ENCODE data around the gene EPHA10. TPM values are rescaled to one million over a fixed set of nuclear protein-coding genes. Genes with fewer than 3 reads are reported as not detected.

The EPHA10 gene
- total and polyA plus RNA-seq, 5 donors from 2014 or later, result not detected

DNA sequence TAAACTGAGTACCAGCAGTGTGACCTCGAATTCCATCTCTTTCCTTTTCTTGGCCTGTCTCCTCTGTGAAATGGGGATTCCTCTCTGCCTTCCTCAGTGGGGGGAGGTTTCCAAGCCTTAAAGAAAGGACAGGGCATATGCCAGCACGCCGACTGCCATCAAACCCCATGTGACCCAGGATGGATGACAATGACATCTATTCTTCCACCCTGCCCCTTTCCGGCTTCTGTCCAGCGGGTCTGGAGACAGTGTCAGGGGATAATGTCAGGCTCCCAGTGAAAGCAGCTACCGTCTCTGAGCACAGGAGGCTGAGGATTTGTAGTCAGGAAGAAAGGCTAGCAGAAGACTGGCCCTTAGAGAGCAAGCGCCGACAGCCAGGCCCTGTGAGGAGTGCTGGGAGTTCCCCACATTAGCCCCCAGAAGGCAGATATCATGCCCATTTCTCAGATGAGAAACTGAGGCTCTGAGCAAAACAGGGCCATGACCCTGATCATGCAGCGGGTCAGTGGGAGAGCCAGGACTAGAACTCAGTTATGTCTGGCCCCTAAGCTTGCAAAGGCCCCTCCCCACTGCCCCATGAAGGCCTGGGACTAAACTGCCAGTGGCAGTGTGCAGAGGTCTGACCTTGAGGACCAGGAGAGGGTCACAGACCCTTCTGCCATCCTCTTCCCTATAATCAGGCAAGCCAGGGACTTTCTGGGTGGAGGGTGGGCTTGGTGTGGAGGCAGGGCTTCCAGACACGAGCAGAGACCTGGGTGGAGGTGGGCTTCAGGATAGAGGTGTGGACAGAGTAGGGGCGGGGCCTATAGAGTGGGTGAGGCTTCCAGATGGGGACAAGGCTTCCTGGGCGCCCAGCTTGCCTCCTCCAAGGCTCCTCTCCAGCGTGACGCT lies 42.5 kb downstream of the EPHA10 start:
- H3K27me3 ChIP-seq (ENCODE audit: control insufficient read depth, insufficient read depth, low read length), result no peaks in the 10 kb centered on the region
- no peak for DNase-seq
- H3K4me1 Mint-ChIP-seq, result no peaks in the 10 kb centered on the region
- ATAC-seq (ENCODE audit: low read depth in 2 of 2), result no peak
- no peaks in the 10 kb centered on the region for H3K9me3 Mint-ChIP-seq
- H3K4me1 ChIP-seq (ENCODE audit: control insufficient read depth, insufficient read depth, low read length, poor library complexity, severe bottlenecking), result no peaks in the 10 kb centered on the region
- H3K27ac ChIP-seq (ENCODE audit: insufficient read depth, low read length, poor library complexity, severe bottlenecking), result no peak overlapping the region
- no peak overlapping the region for H3K4me3 ChIP-seq (ENCODE audit: low read depth, low read length)
- no peaks in the 10 kb centered on the region for H3K36me3 ChIP-seq (ENCODE audit: control insufficient read depth, insufficient read depth, low read length)
- H3K27me3 Mint-ChIP-seq, result no peaks in the 10 kb centered on the region
- no peak overlapping the region for H3K27ac Mint-ChIP-seq
- no peaks in the 10 kb centered on the region for H3K36me3 Mint-ChIP-seq
- no peak overlapping the region for H3K4me3 Mint-ChIP-seq
- H3K9me3 ChIP-seq (ENCODE audit: control insufficient read depth in 2 of 2, low read length in 2 of 2), result no peaks in the 10 kb centered on the region

DNA sequence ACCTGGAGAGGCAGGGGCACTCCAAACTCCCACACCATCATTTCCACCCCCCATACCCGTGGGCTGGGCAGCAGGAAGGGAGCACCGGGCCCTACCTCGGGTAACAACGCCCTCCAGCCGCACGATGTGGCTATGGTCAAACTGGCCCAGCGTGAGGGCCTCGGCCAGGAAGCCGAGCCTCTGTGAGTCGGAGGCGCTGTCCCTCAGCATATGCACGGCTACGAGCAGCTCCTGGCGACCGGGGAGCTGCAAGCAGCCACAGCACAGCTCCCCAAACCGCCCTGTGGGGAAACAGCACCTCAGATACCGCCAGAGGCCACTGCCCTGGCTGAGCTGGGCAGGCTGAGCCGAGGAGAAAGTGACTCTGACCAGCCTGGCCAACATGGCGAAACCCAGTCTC lies 43.4 kb downstream of the EPHA10 start:
- H3K4me3 ChIP-seq (ENCODE audit: low read depth, low read length), result no peak overlapping the region
- no peaks in the 10 kb centered on the region for H3K4me1 Mint-ChIP-seq

DNA sequence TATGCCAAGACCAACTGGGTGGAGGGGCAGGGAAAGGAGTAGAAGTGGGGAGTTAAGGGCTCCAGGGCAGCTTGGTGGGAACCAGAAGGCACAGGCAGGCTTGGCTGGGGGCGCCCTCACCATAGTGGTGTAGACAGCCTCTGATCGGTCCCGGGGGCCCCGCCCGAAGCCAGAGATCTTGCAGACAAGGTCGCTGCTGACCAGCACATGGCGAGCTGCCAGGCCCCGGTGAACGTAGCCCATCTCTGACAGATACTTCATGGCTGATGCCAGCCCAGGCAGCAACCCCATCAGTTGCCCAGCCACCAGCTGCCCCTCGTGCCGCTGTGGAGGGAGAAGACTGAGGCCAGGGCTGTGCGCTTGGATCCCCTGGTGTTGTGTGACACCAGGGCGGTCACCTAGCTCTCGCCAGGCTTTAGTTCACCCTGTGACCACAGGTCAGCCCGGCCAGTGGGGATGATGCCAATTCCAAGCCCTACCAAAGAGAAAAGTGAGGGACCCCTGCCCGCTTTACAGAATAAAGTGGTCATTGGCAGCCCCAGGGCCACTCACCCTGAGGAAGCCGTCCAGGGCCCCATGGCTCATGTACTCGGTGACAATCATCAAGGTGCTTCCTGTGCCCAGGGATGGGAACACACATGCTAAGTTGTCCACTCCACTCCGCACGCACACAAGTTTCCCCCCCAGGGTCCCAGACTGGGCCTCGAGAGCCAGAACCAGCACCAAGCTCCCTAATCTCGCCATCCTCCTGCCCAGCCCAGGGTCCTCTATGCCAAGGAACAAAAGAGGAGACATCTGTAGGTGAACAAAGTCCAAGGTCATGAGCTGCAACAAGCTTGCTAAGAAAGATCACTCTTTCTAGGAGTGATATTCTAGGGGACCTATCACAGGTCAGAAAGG lies 44.4 kb downstream of the EPHA10 start:
- no peaks in the 10 kb centered on the region for H3K4me1 Mint-ChIP-seq
- Histone ChIP-seq H3K9me3 (ENCODE audit: control insufficient read depth in 2 of 2, low read length in 2 of 2) (no peaks in the 10 kb centered on the region), H3K27me3 (ENCODE audit: control insufficient read depth, insufficient read depth, low read length) (no peaks in the 10 kb centered on the region), H3K4me3 (ENCODE audit: low read depth, low read length) (no peak overlapping the region), H3K4me1 (ENCODE audit: control insufficient read depth, insufficient read depth, low read length, poor library complexity, severe bottlenecking) (no peaks in the 10 kb centered on the region), H3K36me3 (ENCODE audit: control insufficient read depth, insufficient read depth, low read length) (no peaks in the 10 kb centered on the region), H3K27ac (ENCODE audit: insufficient read depth, low read length, poor library complexity, severe bottlenecking) (no peak overlapping the region)
- ATAC-seq (ENCODE audit: low read depth in 2 of 2), result no peak
- no peak overlapping the region for H3K4me3 Mint-ChIP-seq
- no peaks in the 10 kb centered on the region for H3K36me3 Mint-ChIP-seq
- H3K27me3 Mint-ChIP-seq, result no peaks in the 10 kb centered on the region
- H3K27ac Mint-ChIP-seq, result no peak overlapping the region
- no peaks in the 10 kb centered on the region for H3K9me3 Mint-ChIP-seq
- DNase-seq, result no peak

More for the DNA sequence above, 43.4 kb downstream of the EPHA10 start:
- Mint-ChIP-seq H3K4me3 (no peak overlapping the region), H3K36me3 (no peaks in the 10 kb centered on the region), H3K27ac (no peak overlapping the region), H3K27me3 (no peaks in the 10 kb centered on the region), H3K9me3 (no peaks in the 10 kb centered on the region)
- H3K9me3 ChIP-seq (ENCODE audit: control insufficient read depth in 2 of 2, low read length in 2 of 2), result no peaks in the 10 kb centered on the region
- no peaks in the 10 kb centered on the region for H3K36me3 ChIP-seq (ENCODE audit: control insufficient read depth, insufficient read depth, low read length)
- DNase-seq, result no peak
- no peak overlapping the region for H3K27ac ChIP-seq (ENCODE audit: insufficient read depth, low read length, poor library complexity, severe bottlenecking)
- no peaks in the 10 kb centered on the region for H3K4me1 ChIP-seq (ENCODE audit: control insufficient read depth, insufficient read depth, low read length, poor library complexity, severe bottlenecking)
- ATAC-seq (ENCODE audit: low read depth in 2 of 2), result no peak
- no peaks in the 10 kb centered on the region for H3K27me3 ChIP-seq (ENCODE audit: control insufficient read depth, insufficient read depth, low read length)

DNA sequence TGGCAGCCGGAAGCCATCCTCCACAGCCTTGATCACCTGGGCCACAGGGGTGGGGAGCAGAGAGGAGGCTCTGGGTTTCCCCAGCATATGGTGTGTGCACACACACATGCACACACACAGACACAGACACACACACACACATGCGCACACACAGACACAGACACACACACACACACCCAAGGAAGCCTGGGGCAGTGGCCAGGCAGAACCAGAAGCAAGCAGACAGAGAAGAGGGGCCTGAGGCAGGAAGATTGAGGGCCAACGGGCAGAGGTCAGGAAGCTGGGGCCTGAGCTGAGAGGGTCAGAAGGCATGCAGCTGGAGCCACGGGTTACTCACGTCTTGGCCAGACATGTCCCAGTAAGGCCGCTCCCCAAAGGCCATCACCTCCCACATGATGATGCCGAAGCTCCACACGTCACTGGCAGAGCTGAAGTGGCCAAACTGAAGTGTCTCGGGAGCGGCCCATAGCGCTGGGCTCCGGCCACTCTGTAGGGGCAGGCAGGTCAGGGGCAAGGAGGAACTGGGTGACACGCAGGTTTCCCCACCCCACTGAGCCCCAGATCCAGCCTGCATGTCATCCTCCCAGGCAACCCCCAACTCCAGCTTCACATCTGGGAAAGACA lies 45.2 kb downstream of the EPHA10 start:
- Mint-ChIP-seq H3K36me3 (no peaks in the 10 kb centered on the region), H3K9me3 (no peaks in the 10 kb centered on the region), H3K4me3 (no peak overlapping the region), H3K27ac (no peak overlapping the region), H3K27me3 (no peaks in the 10 kb centered on the region), H3K4me1 (no peaks in the 10 kb centered on the region)
- Histone ChIP-seq H3K36me3 (ENCODE audit: control insufficient read depth, insufficient read depth, low read length) (no peaks in the 10 kb centered on the region), H3K4me1 (ENCODE audit: control insufficient read depth, insufficient read depth, low read length, poor library complexity, severe bottlenecking) (no peaks in the 10 kb centered on the region), H3K27me3 (ENCODE audit: control insufficient read depth, insufficient read depth, low read length) (no peaks in the 10 kb centered on the region), H3K27ac (ENCODE audit: insufficient read depth, low read length, poor library complexity, severe bottlenecking) (no peak overlapping the region), H3K9me3 (ENCODE audit: control insufficient read depth in 2 of 2, low read length in 2 of 2) (no peaks in the 10 kb centered on the region), H3K4me3 (ENCODE audit: low read depth, low read length) (no peak overlapping the region)
- ATAC-seq (ENCODE audit: low read depth in 2 of 2), result no peak
- DNase-seq, result no peak

DNA sequence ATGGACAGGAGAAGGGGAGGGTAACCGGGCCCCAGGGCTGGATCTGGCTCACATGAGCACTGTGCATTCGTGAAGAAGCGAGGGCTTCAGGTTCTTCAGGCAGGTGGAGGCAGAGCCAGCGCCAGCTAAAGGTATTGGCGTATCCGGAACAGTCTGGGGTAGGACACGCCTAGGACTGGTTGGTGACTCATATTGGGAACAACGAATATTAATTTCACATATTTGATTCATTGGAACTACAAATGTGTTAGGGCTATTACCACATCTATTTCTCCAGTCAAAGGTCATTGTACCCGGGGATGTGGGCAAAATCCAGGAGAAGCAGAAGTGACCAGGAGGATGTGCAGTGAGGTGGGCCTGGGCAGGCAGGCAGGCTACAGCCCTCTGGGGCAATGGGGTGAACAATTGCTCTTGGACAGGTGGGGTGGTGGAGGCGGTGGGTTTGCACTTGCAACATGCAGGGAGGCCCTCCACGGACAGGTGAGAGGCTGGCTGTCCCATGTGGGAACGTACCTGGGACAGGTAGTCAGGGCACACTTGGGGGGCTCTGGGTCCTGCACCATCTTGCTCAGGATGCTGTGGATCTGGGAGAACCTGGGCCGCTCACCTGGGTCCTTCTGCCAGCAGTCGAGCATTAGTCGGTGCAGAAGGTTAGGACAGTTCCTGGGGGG lies 45.9 kb downstream of the EPHA10 start:
- Mint-ChIP-seq H3K4me3 (no peak overlapping the region), H3K9me3 (no peaks in the 10 kb centered on the region), H3K36me3 (no peaks in the 10 kb centered on the region), H3K4me1 (no peaks in the 10 kb centered on the region), H3K27ac (no peak overlapping the region), H3K27me3 (no peaks in the 10 kb centered on the region)
- H3K27me3 ChIP-seq (ENCODE audit: control insufficient read depth, insufficient read depth, low read length), result no peaks in the 10 kb centered on the region
- no peak overlapping the region for H3K4me3 ChIP-seq (ENCODE audit: low read depth, low read length)
- H3K36me3 ChIP-seq (ENCODE audit: control insufficient read depth, insufficient read depth, low read length), result no peaks in the 10 kb centered on the region
- ATAC-seq (ENCODE audit: low read depth in 2 of 2) (no peak), DNase-seq (no peak)
- no peaks in the 10 kb centered on the region for H3K9me3 ChIP-seq (ENCODE audit: control insufficient read depth in 2 of 2, low read length in 2 of 2)
- H3K4me1 ChIP-seq (ENCODE audit: control insufficient read depth, insufficient read depth, low read length, poor library complexity, severe bottlenecking), result no peaks in the 10 kb centered on the region
- H3K27ac ChIP-seq (ENCODE audit: insufficient read depth, low read length, poor library complexity, severe bottlenecking), result no peak overlapping the region

DNA sequence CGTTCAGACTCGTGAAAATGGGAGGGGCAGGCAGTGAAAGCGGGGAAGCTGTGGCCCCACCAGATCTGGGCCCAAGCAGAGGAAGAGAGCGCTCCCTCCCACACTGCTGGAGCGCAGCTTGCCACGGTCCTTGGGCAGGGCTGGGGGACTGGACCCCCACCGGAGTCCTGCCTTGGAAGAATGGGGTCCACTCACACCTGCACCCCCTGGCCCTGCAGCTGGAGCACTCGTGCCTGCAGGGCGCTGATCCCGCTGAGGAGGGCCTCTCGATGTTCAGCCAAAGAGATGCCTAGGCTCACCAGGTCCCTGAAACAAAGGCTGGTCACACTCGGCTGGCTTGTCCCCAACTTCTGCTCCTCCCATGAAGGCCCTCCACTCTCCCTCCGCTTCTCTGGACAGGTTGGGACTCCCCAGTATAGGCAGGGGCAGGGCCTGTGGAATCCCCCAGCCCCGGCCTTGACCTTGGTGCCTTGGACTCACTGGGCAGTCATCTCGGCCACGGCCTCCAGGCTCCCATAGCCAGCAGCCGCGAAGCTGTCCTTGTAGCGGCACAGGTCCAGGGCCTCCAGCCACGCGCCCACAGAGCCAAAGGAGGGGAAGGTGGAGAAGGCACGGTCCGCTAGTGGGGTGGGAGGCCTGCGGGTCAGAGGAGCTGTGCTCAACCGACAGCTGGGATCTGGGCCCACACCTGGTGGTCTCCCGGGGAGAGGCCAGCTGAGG lies 46.6 kb downstream of the EPHA10 start:
- H3K4me1 Mint-ChIP-seq, result no peaks in the 10 kb centered on the region
- Histone ChIP-seq H3K9me3 (ENCODE audit: control insufficient read depth in 2 of 2, low read length in 2 of 2) (no peaks in the 10 kb centered on the region), H3K27me3 (ENCODE audit: control insufficient read depth, insufficient read depth, low read length) (no peaks in the 10 kb centered on the region), H3K4me1 (ENCODE audit: control insufficient read depth, insufficient read depth, low read length, poor library complexity, severe bottlenecking) (no peaks in the 10 kb centered on the region), H3K4me3 (ENCODE audit: low read depth, low read length) (no peak overlapping the region), H3K36me3 (ENCODE audit: control insufficient read depth, insufficient read depth, low read length) (no peaks in the 10 kb centered on the region), H3K27ac (ENCODE audit: insufficient read depth, low read length, poor library complexity, severe bottlenecking) (no peak overlapping the region)
- H3K27ac Mint-ChIP-seq, result no peak overlapping the region
- H3K27me3 Mint-ChIP-seq, result no peaks in the 10 kb centered on the region
- no peaks in the 10 kb centered on the region for H3K9me3 Mint-ChIP-seq
- no peak overlapping the region for H3K4me3 Mint-ChIP-seq
- H3K36me3 Mint-ChIP-seq, result no peaks in the 10 kb centered on the region
- ATAC-seq (ENCODE audit: low read depth in 2 of 2), result no peak
- DNase-seq, result no peak

DNA sequence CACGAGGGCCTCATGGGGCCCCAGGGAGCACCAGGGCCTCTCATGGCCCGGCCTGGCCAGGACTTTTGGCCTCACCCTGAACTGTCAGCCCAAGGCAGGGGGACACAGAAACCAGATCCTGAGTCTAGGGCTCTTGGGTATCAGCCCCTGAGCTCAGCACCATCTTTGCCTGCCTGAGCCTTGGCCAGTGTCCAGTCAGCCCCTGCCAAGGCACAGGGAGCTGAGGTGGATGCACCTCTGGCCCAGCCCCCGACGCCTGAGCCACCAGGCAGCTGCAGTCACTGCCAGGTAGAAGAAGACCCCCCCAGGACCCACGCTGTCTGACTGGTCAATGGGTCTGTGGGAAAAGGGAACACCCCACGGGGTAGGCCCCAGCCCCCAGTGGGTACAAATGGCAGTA lies 47.3 kb downstream of the EPHA10 start:
- H3K27ac ChIP-seq (ENCODE audit: insufficient read depth, low read length, poor library complexity, severe bottlenecking), result no peak overlapping the region
- DNase-seq, result no peak

More for the DNA sequence above, 47.3 kb downstream of the EPHA10 start:
- H3K4me3 ChIP-seq (ENCODE audit: low read depth, low read length), result no peak overlapping the region
- Mint-ChIP-seq H3K27me3 (no peaks in the 10 kb centered on the region), H3K4me3 (no peak overlapping the region), H3K4me1 (no peaks in the 10 kb centered on the region), H3K9me3 (no peaks in the 10 kb centered on the region), H3K36me3 (no peaks in the 10 kb centered on the region), H3K27ac (no peak overlapping the region)
- no peaks in the 10 kb centered on the region for H3K27me3 ChIP-seq (ENCODE audit: control insufficient read depth, insufficient read depth, low read length)
- H3K4me1 ChIP-seq (ENCODE audit: control insufficient read depth, insufficient read depth, low read length, poor library complexity, severe bottlenecking), result no peaks in the 10 kb centered on the region
- no peaks in the 10 kb centered on the region for H3K36me3 ChIP-seq (ENCODE audit: control insufficient read depth, insufficient read depth, low read length)
- ATAC-seq (ENCODE audit: low read depth in 2 of 2), result no peak
- no peaks in the 10 kb centered on the region for H3K9me3 ChIP-seq (ENCODE audit: control insufficient read depth in 2 of 2, low read length in 2 of 2)
